GM19397 (cell line): ENCODE measurements around the gene SIGMAR1.

ENCODE experiments used
- ATAC-seq: cut with Tn5 transposase; IDR thresholded peaks from one replicate; pipeline ENCODE4 v1.9.1; 2021; ENCODE audit warnings: mild to moderate bottlenecking, moderate library complexity; ENCODE audit not compliant: unreplicated experiment

Gene SIGMAR1

GRCh38 chr9:34633166-34633565 is 4.4 kb downstream of the SIGMAR1 start:
- no peak for ATAC-seq

- no peak for ATAC-seq
Observed at GRCh38 chr9:34630402-34631154, 7.0 kb downstream of the SIGMAR1 start.

GRCh38 chr9:34629491-34629808 is 8.1 kb downstream of the SIGMAR1 start:
- no peak for ATAC-seq

GRCh38 chr9:34628656-34629490 is 8.7 kb downstream of the SIGMAR1 start, which contains the start of gene ARID3C:
Gene ARID3C (minus strand): TSS chr9:34629066. CDS start chr9:34628014, 1,052 bp downstream.
- ATAC-seq: no peak

GRCh38 chr9:34627716-34628655 is 9.6 kb downstream of the SIGMAR1 start:
- ATAC-seq: no peak

DNA sequence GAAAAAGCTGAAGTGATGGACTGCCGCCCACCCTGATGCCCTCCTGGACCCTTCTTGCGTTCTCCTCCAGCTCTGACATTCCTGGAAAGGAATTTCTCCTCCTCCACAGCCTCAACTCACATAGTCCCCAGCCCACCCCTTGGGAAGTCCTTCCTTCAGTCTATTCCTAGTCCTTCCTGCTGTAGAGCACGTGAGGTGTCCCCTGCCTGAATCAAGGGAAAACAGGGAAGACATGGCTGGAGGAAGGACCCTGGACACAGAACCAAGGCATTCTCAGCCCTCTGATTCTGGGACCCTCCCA is 12.5 kb downstream of the SIGMAR1 start:
- ATAC-seq: no peak

- no peak for ATAC-seq
Observed at GRCh38 chr9:34624475-34625185, 13.0 kb downstream of the SIGMAR1 start.

GRCh38 chr9:34623374-34624235 is 14.0 kb downstream of the SIGMAR1 start:
- no peak for ATAC-seq

- ATAC-seq: peak; percentile 97
Observed at GRCh38 chr9:34620061-34620994, 17.3 kb downstream of the SIGMAR1 start, which contains the start of gene DCTN3. Gene DCTN3 (minus strand): TSS chr9:34620495. CDS start chr9:34620464, 31 bp downstream.

DNA sequence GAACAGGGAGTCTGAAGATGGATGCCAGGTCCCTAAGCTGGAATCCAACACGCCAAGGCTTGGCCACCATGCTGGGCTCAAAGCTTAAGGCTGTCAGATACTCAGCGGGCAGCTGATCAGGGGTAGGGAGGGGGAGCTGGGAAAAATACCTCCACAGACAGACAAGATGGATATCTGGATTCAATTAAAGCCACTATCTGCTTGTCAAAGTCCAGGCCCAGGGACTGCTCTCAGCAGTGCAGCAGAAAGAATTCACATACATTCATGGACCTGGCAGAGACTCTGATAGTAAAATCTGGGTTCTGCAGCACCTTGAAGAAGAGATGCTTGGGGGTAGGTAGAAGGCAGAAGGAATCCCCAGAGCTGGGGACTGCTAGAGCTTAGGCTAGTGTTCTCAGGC is 22.5 kb downstream of the SIGMAR1 start:
- ATAC-seq: no peak

GRCh38 chr9:34612788-34613390 is 24.7 kb downstream of the SIGMAR1 start:
- no peak for ATAC-seq

DNA sequence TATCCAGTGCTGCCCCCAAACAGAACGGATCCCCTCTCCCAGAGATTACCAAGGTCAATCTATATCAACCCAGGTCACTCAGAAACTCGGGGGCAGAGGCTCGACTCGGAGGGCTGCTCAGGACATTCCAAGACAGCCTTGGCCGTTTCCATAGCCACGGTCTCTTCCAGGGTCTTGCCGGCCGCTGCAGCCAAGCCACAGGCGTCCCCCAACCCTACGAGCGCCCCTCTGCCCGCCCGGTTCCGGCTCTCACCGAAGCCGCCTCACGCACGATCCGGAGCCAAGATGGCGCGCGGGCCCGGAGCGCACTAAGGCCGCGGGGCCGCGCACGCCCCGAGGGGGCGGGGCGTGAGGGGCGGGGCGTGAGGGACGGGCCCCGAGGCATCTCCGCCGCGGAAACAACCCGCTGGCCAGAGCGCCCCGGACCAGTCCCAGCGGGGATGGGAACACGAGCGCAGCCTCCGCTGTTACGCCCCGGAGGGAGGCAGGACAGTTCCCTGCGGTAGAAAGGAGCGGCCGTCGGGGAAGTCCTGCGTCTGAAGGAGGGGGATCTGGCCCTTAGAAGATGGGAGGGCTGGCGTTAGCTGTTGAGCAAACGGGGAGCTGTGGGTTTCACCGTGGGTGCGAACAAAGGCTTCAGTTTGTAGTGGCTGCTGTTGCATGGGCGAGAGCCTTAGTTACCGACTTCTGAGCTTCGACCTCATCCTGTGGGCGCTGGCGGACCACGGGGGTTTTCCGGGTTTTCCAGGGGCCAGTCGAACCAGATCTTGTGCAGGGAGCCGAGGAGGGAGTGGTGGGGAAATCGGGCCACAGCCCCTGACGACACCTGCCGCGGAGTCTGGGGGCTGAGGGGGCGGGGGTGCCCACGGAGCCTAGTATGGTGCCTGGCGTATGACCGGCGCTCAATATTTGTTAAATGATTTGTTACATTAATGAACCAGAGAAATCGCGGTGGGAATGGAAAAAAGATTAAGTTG is 25.5 kb downstream of the SIGMAR1 start, which contains the start of gene RPP25L:
RPP25L (minus strand) TSS at position 287 of the 977 bp plus-strand sequence. CDS start 801 bp downstream, outside the sequence.
- ATAC-seq: peak; percentile 92

DNA sequence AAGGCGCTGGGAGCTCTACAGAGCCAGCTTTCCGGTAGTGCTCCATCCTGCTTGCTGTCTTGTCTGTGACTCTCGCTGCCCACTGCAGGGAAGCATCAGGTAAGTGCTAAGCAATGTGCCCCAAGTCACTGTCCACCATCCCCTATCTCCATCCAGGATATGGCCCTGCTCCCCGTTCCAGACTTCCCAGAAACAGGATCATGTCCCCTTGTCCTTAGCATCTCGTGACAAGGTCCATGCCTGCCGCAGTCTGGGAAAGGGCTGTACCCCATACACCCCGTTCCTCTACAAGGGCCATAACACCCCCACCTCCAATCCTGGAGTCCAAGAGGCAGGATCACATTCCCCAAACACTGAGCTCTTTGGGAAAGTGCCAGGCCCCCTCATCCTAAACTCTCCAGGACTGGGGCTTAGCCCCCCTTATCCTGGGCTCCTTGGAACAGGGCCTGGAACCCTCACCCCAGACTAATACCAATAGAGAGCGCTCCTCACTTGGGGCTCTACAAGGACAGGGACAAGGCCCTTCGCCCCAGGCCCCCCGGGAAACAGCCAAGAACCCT is 26.3 kb downstream of the SIGMAR1 start:
- no peak for ATAC-seq

DNA sequence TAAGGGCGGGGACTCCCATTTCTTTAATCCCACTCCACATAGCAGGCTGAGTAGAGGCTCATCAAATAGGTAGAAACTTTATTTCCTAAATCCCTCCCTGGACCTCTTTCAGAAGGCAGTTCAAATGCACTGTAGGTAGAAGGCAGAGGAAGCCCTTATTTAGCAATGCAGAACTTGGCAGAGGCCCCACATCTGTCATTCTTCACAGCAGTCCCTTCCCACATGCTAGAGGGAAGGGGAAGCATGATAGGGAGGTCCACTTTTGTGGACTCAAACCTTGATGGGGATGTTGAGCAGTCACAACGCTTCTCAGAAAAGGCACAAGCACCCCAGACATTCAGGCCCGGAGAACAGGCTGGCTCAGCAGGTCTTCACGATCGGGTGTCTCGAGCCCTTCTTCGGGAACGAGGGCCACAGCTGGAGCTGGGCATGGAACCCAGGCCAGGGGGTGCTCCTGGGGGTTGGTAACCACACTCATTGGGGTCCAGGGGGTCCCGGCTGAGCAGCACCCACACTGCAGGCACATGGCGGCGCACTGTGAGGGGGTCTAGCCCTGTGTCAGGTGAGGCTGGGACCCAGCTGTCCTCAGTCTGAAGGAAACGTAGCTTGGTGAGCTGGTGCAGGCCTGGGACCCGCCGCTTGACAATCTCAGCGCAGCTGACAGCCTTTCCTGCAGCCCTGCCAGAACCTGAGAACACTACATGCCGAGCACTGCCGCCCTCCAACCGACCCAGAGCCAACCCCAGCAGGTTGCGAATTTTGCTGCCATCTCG is 27.0 kb downstream of the SIGMAR1 start:
- no peak for ATAC-seq

GRCh38 chr9:34607331-34607730 is 30.3 kb downstream of the SIGMAR1 start:
- ATAC-seq: no peak

DNA sequence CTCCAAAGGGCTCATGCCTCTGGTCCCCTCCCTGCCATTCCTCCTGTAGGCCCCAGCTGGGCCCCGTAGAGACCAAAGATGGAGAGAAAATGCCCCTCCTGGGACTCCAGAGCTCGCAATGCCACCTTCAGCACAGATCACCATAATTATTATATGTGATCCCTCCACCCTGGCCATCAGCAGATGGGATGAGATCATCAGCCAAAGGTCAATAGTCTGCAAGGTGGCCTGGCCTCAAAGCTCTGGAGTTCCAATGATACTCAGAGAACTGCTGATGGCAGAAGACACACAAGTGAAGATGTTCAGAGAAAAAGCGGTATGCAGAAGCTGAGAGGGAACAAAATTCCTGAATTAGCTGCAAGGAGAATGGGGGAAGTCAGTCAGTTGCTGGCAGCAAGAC is 30.7 kb downstream of the SIGMAR1 start:
- ATAC-seq: no peak
